HL-60/S4 treated with phorbol 12-myristate 13-acetate at 8.2 ng/mL for 4 days and 3 days (cell line): ENCODE data around the gene MMRN1.

ENCODE experiments used
- in situ Hi-C: fragments of 300-500 bp; cut with MboI; formaldehyde crosslinking; loops from 2 replicates; pipeline ENCODE4 v1.15.0; 2022; ENCODE audit warnings: low sequenced_read_pairs

Gene MMRN1

DNA sequence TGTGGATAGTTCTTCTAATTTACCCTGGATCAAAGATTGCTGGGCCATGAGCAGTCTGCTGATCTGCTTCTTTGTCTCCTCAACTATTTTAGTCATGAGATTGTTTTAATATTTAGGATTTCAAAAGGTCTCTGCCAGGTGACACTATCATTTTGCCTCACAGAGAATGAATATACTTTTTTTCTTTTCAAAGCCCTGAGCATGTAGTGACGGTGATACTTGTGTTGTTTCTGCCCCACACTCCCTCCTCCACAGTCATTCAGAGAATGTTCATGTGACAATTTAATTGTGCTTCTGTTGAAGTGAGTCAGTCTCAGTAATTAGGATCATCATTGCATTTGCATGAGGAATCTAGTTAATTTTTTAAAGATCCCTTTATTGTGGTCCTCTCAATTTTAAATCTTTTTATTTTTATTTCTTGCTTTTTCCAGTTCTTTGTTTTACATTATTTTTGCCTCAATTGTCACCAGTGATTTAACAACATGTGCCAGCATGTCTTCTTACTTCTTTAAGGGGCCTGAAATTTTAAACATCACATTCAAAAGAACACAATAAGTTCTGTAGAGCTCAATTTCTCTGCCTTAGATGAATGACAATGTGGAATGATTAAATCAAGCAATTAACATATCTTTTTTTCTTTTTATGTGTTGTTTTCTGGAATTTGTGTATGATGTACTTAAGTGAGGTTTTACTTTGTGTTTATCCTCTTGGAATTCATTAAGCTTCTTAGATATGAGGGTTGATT, 12.3 kb downstream of the MMRN1 start:
- in situ Hi-C loops = no loop called here

DNA sequence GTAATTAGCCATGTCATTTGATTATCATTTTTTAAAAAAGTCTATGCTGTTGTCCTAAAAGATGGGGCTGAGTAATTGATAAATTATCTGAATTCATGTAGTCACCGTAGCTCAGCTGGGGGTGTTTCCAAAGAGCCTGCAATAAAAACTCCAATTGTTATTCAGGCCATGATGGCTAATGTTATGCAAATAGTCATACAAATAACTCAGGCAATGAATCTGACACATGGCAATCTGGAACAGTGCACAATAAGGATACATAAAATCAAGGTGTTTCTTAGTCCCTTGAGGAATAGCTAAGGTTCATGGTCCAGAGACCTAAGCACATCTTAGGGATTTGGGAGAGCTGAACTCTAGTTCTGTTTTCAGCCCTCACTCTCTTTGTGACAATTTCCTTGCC, 15.2 kb downstream of the MMRN1 start:
- in situ Hi-C loops = no loop called here

GRCh38 chr4:89913623-89914022, 19.0 kb downstream of the MMRN1 start:
- in situ Hi-C loops = no loop called here

GRCh38 chr4:89914609-89915550, 20.2 kb downstream of the MMRN1 start:
- in situ Hi-C loops = no loop called here

DNA sequence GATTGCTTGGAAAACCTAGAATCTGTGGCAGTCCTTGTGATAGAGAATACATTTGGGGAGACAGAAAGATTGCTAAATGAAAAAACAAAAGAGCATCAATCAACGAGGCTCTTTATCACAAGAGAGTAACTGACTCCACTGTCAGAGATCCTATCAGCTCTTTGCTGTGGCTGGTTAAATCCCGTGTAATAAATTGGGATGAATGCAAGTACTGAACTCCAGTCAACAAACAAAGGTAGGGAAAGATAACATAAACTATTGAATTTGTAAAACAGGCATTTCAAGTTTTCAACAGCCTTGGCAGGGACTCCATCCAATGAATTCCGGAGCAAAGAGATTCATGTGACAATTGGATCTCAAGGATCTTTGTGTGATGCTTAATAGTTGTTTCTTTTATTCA, 21.3 kb downstream of the MMRN1 start:
- in situ Hi-C loops = no loop called here

- in situ Hi-C loops = no loop called here
These were observed 28.3 kb downstream of the MMRN1 start for GRCh38 chr4:89922848-89923416.

- in situ Hi-C loops = no loop called here
These were observed 34.2 kb downstream of the MMRN1 start for GRCh38 chr4:89928838-89929237.

DNA sequence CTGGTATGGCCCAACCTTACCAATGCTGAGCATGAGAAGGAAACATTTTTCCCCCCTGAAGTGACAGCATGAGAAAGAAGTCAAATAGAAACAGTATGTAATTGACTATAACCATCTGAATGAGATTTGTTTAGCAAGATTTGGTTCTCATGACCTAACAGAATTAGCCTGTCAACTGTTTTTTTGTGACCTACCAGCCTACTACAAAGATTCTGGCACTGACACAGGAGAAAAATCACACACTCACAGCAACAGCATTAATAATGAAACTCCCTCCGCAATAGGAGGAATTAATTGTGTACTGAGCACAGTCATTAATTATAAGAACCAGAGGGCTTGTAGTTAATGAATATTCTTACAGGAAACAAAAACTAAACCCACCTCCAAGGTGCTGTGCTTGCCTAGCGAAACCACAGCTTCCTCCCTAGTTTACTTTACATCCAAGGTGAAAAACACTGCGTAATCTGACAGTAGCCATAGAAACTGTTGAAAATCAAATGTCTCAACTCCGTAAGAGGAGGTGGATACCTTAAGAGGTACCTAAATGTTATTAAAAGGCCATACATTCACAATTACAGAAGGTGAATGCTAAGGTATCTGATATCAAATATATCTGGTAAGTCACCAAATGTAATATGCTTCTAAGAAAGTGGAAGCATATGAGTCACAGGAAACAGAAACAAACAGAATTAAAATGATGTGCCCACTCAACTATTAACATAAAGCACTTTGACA, 34.9 kb downstream of the MMRN1 start:
- in situ Hi-C loops = no loop called here

GRCh38 chr4:89939546-89939945, 44.9 kb downstream of the MMRN1 start:
- in situ Hi-C loops = no loop called here

GRCh38 chr4:89939994-89940393, 45.3 kb downstream of the MMRN1 start:
- in situ Hi-C loops = no loop called here

GRCh38 chr4:89942811-89943210, 48.2 kb downstream of the MMRN1 start:
- in situ Hi-C loops = no loop called here

DNA sequence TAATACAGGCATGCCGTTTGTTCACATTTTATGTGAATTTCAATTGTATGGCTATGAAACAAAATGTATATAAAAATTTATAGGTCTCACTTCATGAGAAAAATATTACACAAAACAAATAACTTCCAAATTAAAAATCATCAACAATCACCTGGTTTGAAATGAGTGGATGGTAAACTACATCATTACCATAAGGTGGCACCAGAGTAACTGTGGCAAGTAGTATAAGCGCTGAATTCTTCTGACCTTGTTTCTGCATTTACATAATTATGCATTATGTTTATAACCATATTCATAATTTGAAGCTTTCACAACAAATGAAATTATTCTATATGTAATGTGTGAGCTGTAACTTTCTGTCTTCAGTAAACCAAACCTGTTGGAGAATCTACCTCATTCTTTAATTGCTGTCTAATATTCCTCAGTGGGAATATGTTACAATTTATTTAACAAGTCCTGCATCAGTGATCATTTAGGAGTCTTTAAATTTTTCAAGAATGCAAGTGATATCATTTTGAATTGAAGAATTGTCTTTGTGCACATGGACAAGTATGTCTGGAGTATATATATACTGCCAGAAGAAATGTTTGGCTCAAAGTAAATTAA, 55.2 kb downstream of the MMRN1 start:
- in situ Hi-C loops = no loop called here

DNA sequence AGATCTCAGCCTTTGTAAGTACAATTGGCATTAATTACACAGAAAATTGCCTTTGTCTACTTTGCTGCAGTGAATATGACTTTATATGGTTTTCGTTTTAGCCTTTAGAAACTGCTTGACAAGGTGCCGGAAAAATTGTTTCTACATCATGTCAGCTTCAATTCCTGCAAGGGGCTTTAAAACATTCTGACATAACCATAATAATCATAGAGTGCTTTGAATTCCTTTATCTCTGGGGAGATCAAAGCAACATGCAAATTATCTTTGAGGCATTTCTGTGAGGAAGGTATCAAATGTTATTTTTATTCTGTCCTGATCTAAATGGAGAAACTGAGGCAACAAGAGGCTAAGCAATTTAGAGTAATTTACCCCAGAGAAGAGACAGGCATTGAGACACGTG, 57.8 kb downstream of the MMRN1 start:
- in situ Hi-C loops = no loop called here

GRCh38 chr4:89954906-89955695, 60.4 kb downstream of the MMRN1 start:
- in situ Hi-C loops = no loop called here

GRCh38 chr4:89957046-89957926, 62.6 kb downstream of the MMRN1 start:
- in situ Hi-C loops = no loop called here

DNA sequence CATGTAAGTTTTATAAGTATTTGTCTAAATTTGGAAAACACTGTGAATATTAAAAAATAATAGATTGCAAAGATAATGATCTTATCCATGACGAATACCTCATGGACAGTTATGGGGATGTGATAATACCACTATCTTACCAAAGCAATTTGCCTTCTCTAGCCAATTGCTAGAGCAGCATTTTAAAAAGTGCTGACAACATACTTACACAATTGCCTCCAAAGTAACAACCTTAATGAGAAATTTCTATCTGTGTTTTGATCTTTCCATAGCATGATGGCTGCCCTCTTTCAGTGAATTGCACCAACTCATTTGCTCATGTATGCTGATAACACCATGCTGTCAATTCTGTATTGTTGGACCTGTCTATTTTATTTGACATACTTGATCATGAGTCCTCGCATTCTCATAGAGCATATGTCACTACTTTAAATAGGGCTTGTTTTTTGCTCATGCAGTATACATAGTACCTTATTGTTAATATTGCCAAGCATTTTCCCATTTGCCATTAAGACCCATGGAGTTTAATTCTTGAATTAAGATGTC, 87.2 kb downstream of the MMRN1 start:
- in situ Hi-C loops = no loop called here

GRCh38 chr4:89988268-89988667, 93.6 kb downstream of the MMRN1 start:
- in situ Hi-C loops = no loop called here

DNA sequence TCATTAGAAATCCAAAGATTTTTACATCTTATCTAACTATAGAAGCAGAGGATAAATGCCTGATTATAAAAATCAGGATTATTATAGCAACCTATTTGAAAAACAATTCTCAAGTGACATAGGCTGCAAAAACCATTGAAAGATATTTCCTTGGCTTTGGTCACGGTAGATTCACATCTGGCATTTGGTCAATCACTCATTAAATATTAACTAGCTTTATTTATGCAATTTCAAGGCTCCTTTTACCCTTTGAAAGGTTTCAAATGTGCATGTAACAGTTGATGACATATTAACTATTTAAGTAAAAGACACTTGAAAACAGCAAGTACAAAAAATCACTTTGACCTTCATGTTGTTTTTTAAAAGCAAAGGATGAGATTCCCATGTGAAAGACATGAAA, 98.1 kb downstream of the MMRN1 start:
- in situ Hi-C loops = no loop called here
